ENCODE measurements around the gene SNX33. TPM values are rescaled to one million over a fixed set of nuclear protein-coding genes. Genes with fewer than 3 reads are reported as not detected.

The SNX33 gene
- total and polyA plus RNA-seq, 2 of the 13 experiments (the other 11 are each of a cell fraction or from before 2014, with no cell fraction given): 11.0 to 11.6 TPM

DNA sequence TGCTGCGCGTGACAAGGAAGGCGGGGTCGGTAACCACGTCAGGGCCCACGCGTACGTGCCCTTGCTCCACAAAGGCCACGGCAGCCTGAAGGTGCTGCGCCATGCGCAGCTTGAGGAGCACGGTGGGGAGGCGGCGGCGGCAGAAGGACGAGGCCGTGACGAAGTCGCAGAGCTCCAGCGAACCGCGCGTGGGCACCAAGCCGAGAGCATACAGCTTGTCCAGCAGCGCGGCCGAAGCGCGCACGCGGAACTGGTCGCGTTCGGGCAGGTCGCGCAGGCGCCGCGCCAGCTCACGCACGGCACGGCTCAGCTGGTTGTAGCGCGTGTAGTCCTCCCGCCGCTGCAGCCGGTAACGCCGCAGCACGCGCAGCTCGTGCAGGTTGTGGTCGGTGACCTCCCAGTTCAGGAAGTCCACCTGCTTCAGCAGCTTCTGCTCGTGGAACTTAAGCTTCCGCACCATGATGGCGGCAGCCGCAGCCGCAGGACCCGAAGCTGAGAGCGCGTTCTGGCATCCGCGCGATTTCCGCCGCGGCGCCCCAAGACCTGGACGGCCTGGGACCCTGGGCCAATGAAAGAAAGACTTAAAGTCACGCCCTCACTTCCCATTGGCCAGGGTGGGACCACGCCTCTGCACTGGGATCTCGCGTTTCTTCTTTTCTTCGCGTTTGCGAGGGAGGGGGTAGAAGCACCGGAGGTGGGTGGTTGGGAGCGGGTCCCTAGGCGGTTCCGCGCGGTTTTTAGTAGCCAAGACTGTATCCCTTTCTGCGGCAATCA lies 7.8 kb upstream of the SNX33 start, which contains the start of gene IMP3 (continued):
- TF ChIP-seq DZIP1 (CRISPR knock-in tag; IDR thresholded peaks at IDR 0.05) (peak; percentile 94; the same call in 1 of the 2 replicates), KLF15 (CRISPR knock-in tag; IDR thresholded peaks at IDR 0.05; ENCODE audit: borderline replicate concordance) (peak; percentile 96), ZNF576 (CRISPR knock-in tag; IDR thresholded peaks at IDR 0.05) (no peak), ZBTB7B (CRISPR knock-in tag; IDR thresholded peaks at IDR 0.05) (no peak), JUND (CRISPR knock-in tag; IDR thresholded peaks at IDR 0.05) (no peak; the same call in 1 of the 2 replicates), HDAC6 (IDR thresholded peaks at IDR 0.05; ENCODE audit: low read depth, low read length) (no peak), XBP1 (CRISPR knock-in tag; IDR thresholded peaks at IDR 0.05) (peak; percentile 25; the same call in 1 of the 2 replicates), ZBTB2 (CRISPR knock-in tag; IDR thresholded peaks at IDR 0.05; ENCODE audit: low read depth) (peak; percentile 69), ZNF101 (CRISPR knock-in tag; IDR thresholded peaks at IDR 0.05; ENCODE audit: borderline replicate concordance, low read depth) (no peak; the same call in 1 of the 2 replicates), ZFYVE20 (CRISPR knock-in tag; IDR thresholded peaks at IDR 0.05; ENCODE audit: borderline replicate concordance, low read depth) (peak; percentile 79; the same call in 1 of the 2 replicates), ZNF547 (CRISPR knock-in tag; IDR thresholded peaks at IDR 0.05) (peak; percentile 54; the same call in 1 of the 2 replicates), NRL (CRISPR knock-in tag; IDR thresholded peaks at IDR 0.05; ENCODE audit: borderline replicate concordance) (peak; percentile 96)
- TF ChIP-seq, protein P1, sequence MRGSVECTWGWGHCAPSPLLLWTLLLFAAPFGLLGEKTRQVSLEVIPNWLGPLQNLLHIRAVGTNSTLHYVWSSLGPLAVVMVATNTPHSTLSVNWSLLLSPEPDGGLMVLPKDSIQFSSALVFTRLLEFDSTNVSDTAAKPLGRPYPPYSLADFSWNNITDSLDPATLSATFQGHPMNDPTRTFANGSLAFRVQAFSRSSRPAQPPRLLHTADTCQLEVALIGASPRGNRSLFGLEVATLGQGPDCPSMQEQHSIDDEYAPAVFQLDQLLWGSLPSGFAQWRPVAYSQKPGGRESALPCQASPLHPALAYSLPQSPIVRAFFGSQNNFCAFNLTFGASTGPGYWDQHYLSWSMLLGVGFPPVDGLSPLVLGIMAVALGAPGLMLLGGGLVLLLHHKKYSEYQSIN (CRISPR knock-in tag; IDR thresholded peaks at IDR 0.05; ENCODE audit: borderline replicate concordance): no peak
- TF ChIP-seq, protein P2, sequence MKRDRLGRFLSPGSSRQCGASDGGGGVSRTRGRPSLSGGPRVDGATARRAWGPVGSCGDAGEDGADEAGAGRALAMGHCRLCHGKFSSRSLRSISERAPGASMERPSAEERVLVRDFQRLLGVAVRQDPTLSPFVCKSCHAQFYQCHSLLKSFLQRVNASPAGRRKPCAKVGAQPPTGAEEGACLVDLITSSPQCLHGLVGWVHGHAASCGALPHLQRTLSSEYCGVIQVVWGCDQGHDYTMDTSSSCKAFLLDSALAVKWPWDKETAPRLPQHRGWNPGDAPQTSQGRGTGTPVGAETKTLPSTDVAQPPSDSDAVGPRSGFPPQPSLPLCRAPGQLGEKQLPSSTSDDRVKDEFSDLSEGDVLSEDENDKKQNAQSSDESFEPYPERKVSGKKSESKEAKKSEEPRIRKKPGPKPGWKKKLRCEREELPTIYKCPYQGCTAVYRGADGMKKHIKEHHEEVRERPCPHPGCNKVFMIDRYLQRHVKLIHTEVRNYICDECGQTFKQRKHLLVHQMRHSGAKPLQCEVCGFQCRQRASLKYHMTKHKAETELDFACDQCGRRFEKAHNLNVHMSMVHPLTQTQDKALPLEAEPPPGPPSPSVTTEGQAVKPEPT (CRISPR knock-in tag; IDR thresholded peaks at IDR 0.05; ENCODE audit: low read depth): peak; percentile 46; the same call in 1 of the 2 replicates
- TF ChIP-seq, protein P3, sequence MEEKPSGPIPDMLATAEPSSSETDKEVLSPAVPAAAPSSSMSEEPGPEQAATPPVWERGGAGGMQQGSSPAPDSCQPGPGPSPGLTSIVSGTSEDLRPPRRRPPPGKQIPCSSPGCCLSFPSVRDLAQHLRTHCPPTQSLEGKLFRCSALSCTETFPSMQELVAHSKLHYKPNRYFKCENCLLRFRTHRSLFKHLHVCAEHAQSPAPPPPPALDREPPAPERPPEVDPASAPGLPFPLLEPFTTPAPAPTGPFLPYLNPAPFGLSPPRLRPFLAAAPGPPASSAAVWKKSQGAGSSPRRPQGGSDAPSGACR (CRISPR knock-in tag; IDR thresholded peaks at IDR 0.05): no peak
- TF ChIP-seq, protein P4, sequence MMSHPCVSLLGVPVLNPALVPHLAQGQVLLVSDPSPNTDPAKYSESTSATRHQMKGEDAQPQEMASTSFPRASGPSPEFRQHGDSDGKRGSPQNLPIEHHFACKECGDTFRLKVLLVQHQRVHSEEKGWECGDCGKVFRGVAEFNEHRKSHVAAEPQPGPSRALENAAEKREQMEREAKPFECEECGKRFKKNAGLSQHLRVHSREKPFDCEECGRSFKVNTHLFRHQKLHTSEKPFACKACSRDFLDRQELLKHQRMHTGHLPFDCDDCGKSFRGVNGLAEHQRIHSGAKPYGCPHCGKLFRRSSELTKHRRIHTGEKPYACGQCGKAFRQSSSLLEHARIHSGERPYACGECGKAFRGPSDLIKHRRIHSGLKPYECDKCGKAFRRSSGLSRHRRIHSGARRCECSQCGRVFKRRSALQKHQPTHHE (CRISPR knock-in tag; IDR thresholded peaks at IDR 0.05; ENCODE audit: borderline replicate concordance): no peak; the same call in 1 of the 2 replicates
